SU-DHL-6 (cell line): ENCODE results near the gene MS4A18.

Experiments
- H2AFZ ChIP-seq: fragments of 200-600 bp; sonication (generic); 2 replicates; pipeline ENCODE4 v1.6.1; 2014; ENCODE audit warnings: low read depth, mild to moderate bottlenecking, moderate library complexity, mixed read lengths, antibody characterized with exemption, low read length; ENCODE audit not compliant: severe bottlenecking
- H3F3A ChIP-seq: fragments of 200-600 bp; shearing (Covaris generic); 2 replicates; pipeline ENCODE4 v1.6.0; 2016; ENCODE audit warnings: antibody characterized with exemption, mild to moderate bottlenecking; ENCODE audit not compliant: insufficient read depth
- H3K27ac ChIP-seq: fragments of 200-600 bp; sonication (generic); 2 replicates; pipeline ENCODE4 v1.5.1; 2016; ENCODE audit warnings: low read depth, mild to moderate bottlenecking, low read length, moderate library complexity, mixed read lengths
- H3K27me3 ChIP-seq: fragments of 200-600 bp; sonication (generic), shearing (Covaris generic); 2 replicates; pipeline ENCODE4 v1.6.0; 2014; ENCODE audit warnings: mild to moderate bottlenecking, low read length
- H3K36me3 ChIP-seq: fragments of 200-600 bp; sonication (generic); 2 replicates; pipeline ENCODE4 v1.6.1; 2014; ENCODE audit warnings: mild to moderate bottlenecking, low read length, mixed read lengths
- H3K4me2 ChIP-seq: fragments of 300-600, 200-600 bp; shearing (Covaris generic), sonication (generic); 2 replicates; pipeline ENCODE4 v1.6.0; 2014; ENCODE audit warnings: low read length, low read depth, mild to moderate bottlenecking; ENCODE audit not compliant: poor library complexity, severe bottlenecking
- H3K4me3 ChIP-seq: fragments of 200-600 bp; sonication (generic); 2 replicates; pipeline ENCODE4 v1.5.1; 2014; ENCODE audit warnings: antibody characterized with exemption, low read length, mild to moderate bottlenecking, mixed read lengths; ENCODE audit not compliant: insufficient read depth, poor library complexity, severe bottlenecking
- H3K79me2 ChIP-seq: fragments of 200-600 bp; sonication (generic); 2 replicates; pipeline ENCODE4 v1.6.1; 2014; ENCODE audit warnings: mild to moderate bottlenecking, low read length, moderate library complexity; ENCODE audit not compliant: insufficient read depth
- H3K9ac ChIP-seq: fragments of 200-600 bp; sonication (generic); 2 replicates; pipeline ENCODE4 v1.7.0; 2014; ENCODE audit warnings: mild to moderate bottlenecking, low read length
- H3K9me2 ChIP-seq: fragments of 200-600 bp; sonication (generic); replicated peaks from 2 replicates; pipeline ENCODE4 v1.6.1; 2014; ENCODE audit warnings: low read length; ENCODE audit not compliant: insufficient read depth
- H3K9me3 ChIP-seq: fragments of 200-600 bp; sonication (generic); 2 replicates; pipeline ENCODE4 v1.6.1; 2014; ENCODE audit warnings: low read length, mixed read lengths; ENCODE audit not compliant: insufficient read depth
- H4K20me1 ChIP-seq: fragments of 200-600 bp; sonication (generic); 2 replicates; pipeline ENCODE4 v1.6.1; 2014; ENCODE audit warnings: low read depth, mild to moderate bottlenecking, antibody characterized with exemption, low read length, moderate library complexity, mixed read lengths
- CTCF ChIP-seq: fragments of 200-600 bp; sonication (generic); IDR thresholded peaks from one replicate; pipeline ENCODE4 v1.5.1; 2017; ENCODE audit warnings: antibody characterized with exemption, mild to moderate bottlenecking, low read length, moderate library complexity; ENCODE audit not compliant: insufficient read depth, poor library complexity, severe bottlenecking
- EZH2phosphoT487 ChIP-seq: fragments of 200-600 bp; sonication (generic), shearing (Covaris generic); conservative IDR thresholded peaks from 2 replicates; pipeline ENCODE4 v1.6.1; 2018; ENCODE audit warnings: mild to moderate bottlenecking, antibody characterized with exemption, low read length, moderate library complexity, mixed read lengths

MS4A18 gene

GRCh38 chr11:60792521-60792920, 68.0 kb downstream of the MS4A18 start:
- Histone ChIP-seq H2AFZ (no peak overlapping the region), H3K4me2 (no peak overlapping the region), H4K20me1 (no peaks in the 10 kb centered on the region), H3K4me3 (no peak overlapping the region), H3K27me3 (no peaks in the 10 kb centered on the region), H3K79me2 (no peaks in the 10 kb centered on the region), H3K9me3 (no peaks in the 10 kb centered on the region), H3K36me3 (no peaks in the 10 kb centered on the region), H3K27ac (no peak overlapping the region), H3K9me2 (no peaks in the 10 kb centered on the region), H3K9ac (no peak overlapping the region), H3F3A (no peaks in the 10 kb centered on the region)
- TF ChIP-seq CTCF: no peak
- TF ChIP-seq EZH2phosphoT487: no peak
